GM12875 (cell line): ENCODE data around the gene SSBP3.

ENCODE experiments used
- H3K4me3 ChIP-seq: one replicate; pipeline ENCODE4 v1.5.1; 2011; ENCODE audit warnings: low read depth, low read length, control low read depth
- TF ChIP-seq, protein P1 (sequence below): IDR thresholded peaks from 2 replicates; pipeline ENCODE4 v1.5.1; 2011; ENCODE audit warnings: low read depth, mild to moderate bottlenecking, control low read depth, inconsistent platforms, low read length, moderate library complexity, borderline replicate concordance; ENCODE audit not compliant: insufficient read depth

SSBP3 gene

GRCh38 chr1:54199765-54200518 is 206.3 kb downstream of the SSBP3 start, which contains the start of the genes CYB5RL and MRPL37:
TSS of gene CYB5RL (minus strand) at chr1:54200030. CDS start at chr1:54195616, 4,414 bp downstream.
TSS of gene MRPL37 (plus strand) at chr1:54200167. CDS start at chr1:54200244, 77 bp downstream.
- TF ChIP-seq, protein P1, sequence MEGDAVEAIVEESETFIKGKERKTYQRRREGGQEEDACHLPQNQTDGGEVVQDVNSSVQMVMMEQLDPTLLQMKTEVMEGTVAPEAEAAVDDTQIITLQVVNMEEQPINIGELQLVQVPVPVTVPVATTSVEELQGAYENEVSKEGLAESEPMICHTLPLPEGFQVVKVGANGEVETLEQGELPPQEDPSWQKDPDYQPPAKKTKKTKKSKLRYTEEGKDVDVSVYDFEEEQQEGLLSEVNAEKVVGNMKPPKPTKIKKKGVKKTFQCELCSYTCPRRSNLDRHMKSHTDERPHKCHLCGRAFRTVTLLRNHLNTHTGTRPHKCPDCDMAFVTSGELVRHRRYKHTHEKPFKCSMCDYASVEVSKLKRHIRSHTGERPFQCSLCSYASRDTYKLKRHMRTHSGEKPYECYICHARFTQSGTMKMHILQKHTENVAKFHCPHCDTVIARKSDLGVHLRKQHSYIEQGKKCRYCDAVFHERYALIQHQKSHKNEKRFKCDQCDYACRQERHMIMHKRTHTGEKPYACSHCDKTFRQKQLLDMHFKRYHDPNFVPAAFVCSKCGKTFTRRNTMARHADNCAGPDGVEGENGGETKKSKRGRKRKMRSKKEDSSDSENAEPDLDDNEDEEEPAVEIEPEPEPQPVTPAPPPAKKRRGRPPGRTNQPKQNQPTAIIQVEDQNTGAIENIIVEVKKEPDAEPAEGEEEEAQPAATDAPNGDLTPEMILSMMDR = no peak
- H3K4me3 ChIP-seq = peak within 1 kb of the TSS; percentile 89

DNA sequence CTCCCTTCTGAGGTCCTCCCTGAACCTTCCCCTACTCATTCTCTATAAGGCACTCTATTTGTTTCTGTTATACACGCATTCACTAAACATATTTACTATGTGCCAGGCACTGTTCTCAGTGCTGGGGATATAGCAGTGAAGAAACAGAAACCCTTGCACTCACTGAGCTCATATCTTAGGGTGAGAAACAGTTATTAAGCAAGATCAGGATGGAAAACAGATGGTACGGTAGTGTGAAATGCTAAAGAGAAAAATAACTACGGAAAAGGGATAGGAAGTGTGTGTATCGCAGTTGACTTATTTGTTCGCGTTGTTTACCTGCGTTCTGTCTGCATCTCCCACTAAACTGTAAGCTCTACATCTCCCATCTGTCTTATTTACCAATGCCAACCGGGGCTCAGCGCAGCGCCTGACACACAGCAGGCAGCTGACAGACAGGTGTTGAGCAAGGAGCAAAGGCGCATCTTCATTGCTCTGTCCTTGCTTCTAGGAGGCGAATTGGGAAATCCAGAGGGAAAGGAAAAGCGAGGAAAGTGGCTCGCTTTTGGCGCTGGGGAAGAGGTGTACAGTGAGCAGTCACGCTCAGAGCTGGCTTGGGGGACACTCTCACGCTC is 206.9 kb downstream of the SSBP3 start:
- TF ChIP-seq, protein P1 = no peak
- peak overlapping the region; percentile 89 for H3K4me3 ChIP-seq

GRCh38 chr1:54193453-54193852 is 212.7 kb downstream of the SSBP3 start:
- TF ChIP-seq, protein P1 = no peak
- H3K4me3 ChIP-seq = no peak overlapping the region

DNA sequence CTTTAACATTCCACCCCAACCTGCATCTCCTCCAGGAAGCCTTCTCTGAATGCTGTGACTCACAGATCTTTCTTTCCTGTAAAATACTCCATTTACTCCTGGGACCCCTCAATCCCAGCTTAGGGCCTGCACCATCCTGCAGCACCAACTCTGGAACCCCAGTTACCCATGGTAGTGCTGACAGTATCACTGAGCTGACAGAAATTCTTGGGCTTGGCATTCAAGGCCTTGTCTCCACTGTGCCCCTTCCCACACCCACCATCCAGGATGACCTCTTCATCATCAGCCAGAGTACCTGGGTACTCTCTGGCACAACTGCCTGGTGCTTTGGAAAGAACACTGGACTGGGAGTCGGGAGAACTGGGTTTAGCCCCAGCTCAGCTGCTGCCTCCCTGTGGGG is 214.7 kb downstream of the SSBP3 start:
- TF ChIP-seq, protein P1 = no peak

GRCh38 chr1:54190526-54190925 is 215.7 kb downstream of the SSBP3 start:
- H3K4me3 ChIP-seq = no peak overlapping the region
- TF ChIP-seq, protein P1 = no peak

More for the DNA sequence above, 214.7 kb downstream of the SSBP3 start:
- no peak overlapping the region for H3K4me3 ChIP-seq

- TF ChIP-seq, protein P1 = no peak
- H3K4me3 ChIP-seq = no peak overlapping the region
Observed at GRCh38 chr1:54188291-54188690, 217.9 kb downstream of the SSBP3 start.
